IPS-20b (cell line): ENCODE measurements around the gene PRIMA1.

Source experiments
- H3K27ac ChIP-seq: one replicate; pipeline ENCODE4 v1.5.1; 2013; ENCODE audit warnings: low read length
- H3K27me3 ChIP-seq: 2 replicates; pipeline ENCODE4 v1.6.1; 2013; ENCODE audit warnings: mild to moderate bottlenecking, low read length, inconsistent platforms; ENCODE audit not compliant: insufficient read depth
- H3K36me3 ChIP-seq: 2 replicates; pipeline ENCODE4 v1.6.1; 2013; ENCODE audit warnings: low read depth, mild to moderate bottlenecking, inconsistent platforms, low read length, moderate library complexity; ENCODE audit not compliant: insufficient read depth
- H3K4me1 ChIP-seq: 2 replicates; pipeline ENCODE4 v1.6.1; 2013; ENCODE audit warnings: mild to moderate bottlenecking, control low read depth, inconsistent platforms, low read length, moderate library complexity; ENCODE audit not compliant: insufficient read depth
- H3K4me3 ChIP-seq: 2 replicates; pipeline ENCODE4 v1.5.1; 2013; ENCODE audit warnings: mild to moderate bottlenecking, low read length, inconsistent platforms
- H3K9ac ChIP-seq: 2 replicates; pipeline ENCODE4 v1.6.1; 2013; ENCODE audit warnings: low read depth, mild to moderate bottlenecking, inconsistent platforms, low read length, moderate library complexity
- H3K9me3 ChIP-seq: 2 replicates; pipeline ENCODE4 v1.6.1; 2013; ENCODE audit warnings: mild to moderate bottlenecking, low read depth, low read length, inconsistent platforms; ENCODE audit not compliant: insufficient read depth

PRIMA1 gene

GRCh38 chr14:93735206-93735605 is 53.1 kb downstream of the PRIMA1 start:
- H3K36me3 ChIP-seq, result no peaks in the 10 kb centered on the region
- H3K4me3 ChIP-seq, result no peak overlapping the region
- no peaks in the 10 kb centered on the region for H3K27me3 ChIP-seq
- H3K4me1 ChIP-seq, result no peaks in the 10 kb centered on the region
- no peak overlapping the region for H3K9ac ChIP-seq
- no peaks in the 10 kb centered on the region for H3K9me3 ChIP-seq
- no peak overlapping the region for H3K27ac ChIP-seq

- Histone ChIP-seq H3K9ac (no peak overlapping the region), H3K9me3 (no peaks in the 10 kb centered on the region), H3K36me3 (no peaks in the 10 kb centered on the region), H3K27ac (no peak overlapping the region), H3K4me1 (no peaks in the 10 kb centered on the region), H3K27me3 (no peaks in the 10 kb centered on the region), H3K4me3 (no peak overlapping the region)
Measured at GRCh38 chr14:93734086-93734822, 54.0 kb downstream of the PRIMA1 start.

- no peaks in the 10 kb centered on the region for H3K4me1 ChIP-seq
- H3K27me3 ChIP-seq, result no peaks in the 10 kb centered on the region
- no peak overlapping the region for H3K4me3 ChIP-seq
- H3K9ac ChIP-seq, result no peak overlapping the region
- H3K9me3 ChIP-seq, result no peaks in the 10 kb centered on the region
- no peak overlapping the region for H3K27ac ChIP-seq
- H3K36me3 ChIP-seq, result no peaks in the 10 kb centered on the region
Measured at GRCh38 chr14:93733631-93734030, 54.7 kb downstream of the PRIMA1 start.

GRCh38 chr14:93733231-93733630 is 55.1 kb downstream of the PRIMA1 start:
- no peaks in the 10 kb centered on the region for H3K9me3 ChIP-seq
- H3K9ac ChIP-seq, result no peak overlapping the region
- no peaks in the 10 kb centered on the region for H3K36me3 ChIP-seq
- H3K27ac ChIP-seq, result no peak overlapping the region
- no peaks in the 10 kb centered on the region for H3K4me1 ChIP-seq
- H3K27me3 ChIP-seq, result no peaks in the 10 kb centered on the region
- no peak overlapping the region for H3K4me3 ChIP-seq

- no peaks in the 10 kb centered on the region for H3K9me3 ChIP-seq
Measured at GRCh38 chr14:93732524-93732923, 55.8 kb downstream of the PRIMA1 start.

GRCh38 chr14:93731753-93732152 is 56.5 kb downstream of the PRIMA1 start:
- no peak overlapping the region for H3K27ac ChIP-seq

More at GRCh38 chr14:93732524-93732923, 55.8 kb downstream of the PRIMA1 start:
- Histone ChIP-seq H3K4me3 (no peak overlapping the region), H3K27me3 (no peaks in the 10 kb centered on the region), H3K36me3 (no peaks in the 10 kb centered on the region), H3K4me1 (no peaks in the 10 kb centered on the region), H3K27ac (no peak overlapping the region), H3K9ac (no peak overlapping the region; the same call in 1 of the 2 replicates)

GRCh38 chr14:93729993-93730392 is 58.3 kb downstream of the PRIMA1 start:
- H3K36me3 ChIP-seq, result no peaks in the 10 kb centered on the region
- no peaks in the 10 kb centered on the region for H3K27me3 ChIP-seq
- H3K4me3 ChIP-seq, result no peak overlapping the region
- H3K9me3 ChIP-seq, result no peaks in the 10 kb centered on the region
- no peak overlapping the region for H3K9ac ChIP-seq
- no peak overlapping the region for H3K27ac ChIP-seq
- H3K4me1 ChIP-seq, result no peaks in the 10 kb centered on the region

More at GRCh38 chr14:93731753-93732152, 56.5 kb downstream of the PRIMA1 start:
- Histone ChIP-seq H3K27me3 (no peaks in the 10 kb centered on the region), H3K9ac (no peak overlapping the region), H3K36me3 (no peaks in the 10 kb centered on the region), H3K4me3 (no peak overlapping the region), H3K9me3 (no peaks in the 10 kb centered on the region), H3K4me1 (no peaks in the 10 kb centered on the region)

- no peaks in the 10 kb centered on the region for H3K36me3 ChIP-seq
- H3K9me3 ChIP-seq, result no peaks in the 10 kb centered on the region
- no peak overlapping the region for H3K4me3 ChIP-seq
- no peak overlapping the region for H3K27ac ChIP-seq
- no peaks in the 10 kb centered on the region for H3K27me3 ChIP-seq
- H3K9ac ChIP-seq, result no peak overlapping the region
- H3K4me1 ChIP-seq, result no peaks in the 10 kb centered on the region
Measured at GRCh38 chr14:93728651-93729016, 59.7 kb downstream of the PRIMA1 start.

GRCh38 chr14:93727917-93728650 is 60.2 kb downstream of the PRIMA1 start:
- H3K27ac ChIP-seq, result no peak overlapping the region
- H3K4me1 ChIP-seq, result no peaks in the 10 kb centered on the region
- H3K27me3 ChIP-seq, result no peaks in the 10 kb centered on the region
- H3K4me3 ChIP-seq, result no peak overlapping the region
- H3K36me3 ChIP-seq, result no peaks in the 10 kb centered on the region
- H3K9ac ChIP-seq, result no peak overlapping the region
- no peaks in the 10 kb centered on the region for H3K9me3 ChIP-seq

GRCh38 chr14:93727039-93727740 is 61.1 kb downstream of the PRIMA1 start:
- Histone ChIP-seq H3K36me3 (no peaks in the 10 kb centered on the region), H3K9ac (no peak overlapping the region), H3K4me3 (no peak overlapping the region), H3K9me3 (no peaks in the 10 kb centered on the region), H3K4me1 (no peaks in the 10 kb centered on the region), H3K27me3 (no peaks in the 10 kb centered on the region), H3K27ac (no peak overlapping the region)

- H3K27me3 ChIP-seq, result no peaks in the 10 kb centered on the region
- no peaks in the 10 kb centered on the region for H3K36me3 ChIP-seq
- H3K9ac ChIP-seq, result no peak overlapping the region
- no peak overlapping the region for H3K27ac ChIP-seq
- no peak overlapping the region for H3K4me3 ChIP-seq
- H3K4me1 ChIP-seq, result no peaks in the 10 kb centered on the region
- no peaks in the 10 kb centered on the region for H3K9me3 ChIP-seq
Measured at GRCh38 chr14:93725993-93726392, 62.3 kb downstream of the PRIMA1 start.
